HG03575 (cell line): ENCODE data around the gene ANKRD61.
"Not testable (repeated sequence)": the region's sequence is repeated elsewhere in the genome, so short reads cannot be mapped to it uniquely, and the experiment has no call there.

Source experiments
- ATAC-seq: cut with Tn5 transposase; IDR thresholded peaks from one replicate; pipeline ENCODE4 v1.9.1; 2021; ENCODE audit not compliant: unreplicated experiment, insufficient number of reproducible peaks, low FRiP score; ENCODE audit errors: extremely low read depth

ANKRD61 gene

DNA sequence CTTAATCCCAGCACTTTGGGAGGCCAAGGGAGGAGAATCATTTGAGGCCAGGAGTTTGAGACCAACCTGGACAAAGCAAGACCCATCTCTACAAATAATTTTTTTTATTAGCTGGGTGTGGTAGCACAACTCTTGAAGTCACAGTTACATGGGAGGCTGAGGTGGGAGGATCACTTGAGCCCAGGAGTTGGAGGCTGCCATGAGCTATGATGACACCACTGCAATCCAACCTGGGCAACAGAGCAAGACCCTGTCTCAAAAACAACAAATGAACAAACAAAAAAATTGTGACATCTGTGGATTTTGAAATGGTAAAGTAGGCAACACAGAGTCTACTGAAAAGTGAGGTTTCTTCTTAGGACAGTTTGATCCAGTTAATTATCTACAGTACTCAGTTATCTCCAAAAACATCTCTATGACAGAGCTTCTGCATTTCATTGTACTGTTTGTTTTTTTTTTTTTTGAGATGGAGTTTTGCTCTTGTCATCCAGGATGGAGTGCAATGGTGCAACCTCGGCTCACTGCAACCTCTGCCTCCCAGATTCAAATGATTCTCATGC, 3.3 kb upstream of the ANKRD61 start:
- no peak for ATAC-seq

- no peak for ATAC-seq
Observed at GRCh38 chr7:6028563-6028962, 2.6 kb upstream of the ANKRD61 start.

GRCh38 chr7:6031567-6031966, 391 bp downstream of the ANKRD61 start:
- ATAC-seq = no peak

GRCh38 chr7:6032167-6032566, 991 bp downstream of the ANKRD61 start:
- no peak for ATAC-seq

DNA sequence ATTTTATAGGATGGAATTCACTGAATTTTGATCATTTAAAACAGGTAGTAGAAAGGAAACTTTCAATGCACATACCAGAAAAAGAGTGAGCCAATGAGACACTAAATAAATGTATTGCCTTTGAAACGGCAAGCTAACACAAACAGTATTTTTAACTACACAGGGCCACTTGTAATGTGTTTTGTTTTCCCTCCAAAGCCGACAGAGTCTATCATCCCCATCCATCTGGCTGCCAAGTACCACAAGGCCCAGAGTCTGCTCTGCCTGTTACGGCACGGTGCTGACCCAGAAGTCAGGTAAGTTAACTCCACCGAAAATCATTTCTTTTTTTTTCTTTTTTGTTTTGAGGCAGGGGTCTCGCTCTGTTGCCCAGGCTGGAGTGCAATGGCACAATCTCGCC, 1.5 kb downstream of the ANKRD61 start:
- no peak for ATAC-seq

DNA sequence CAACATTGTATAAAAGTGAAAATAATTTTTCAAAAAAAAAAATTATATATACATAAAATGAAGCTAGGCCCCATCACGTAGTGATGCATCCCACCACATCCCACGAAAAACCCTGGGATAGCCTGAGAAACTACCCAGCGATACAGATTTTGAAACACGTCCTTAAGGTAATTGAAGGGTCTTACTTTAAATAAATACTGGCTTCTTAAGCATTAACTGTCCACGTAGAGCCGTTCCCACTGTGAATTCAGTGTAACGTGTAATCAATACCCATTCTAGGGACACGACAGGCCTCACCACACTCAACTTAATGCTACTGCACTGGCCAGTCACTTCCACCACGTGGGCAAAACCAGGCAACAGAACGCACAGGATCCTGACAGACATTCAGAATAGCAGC, 4.0 kb downstream of the ANKRD61 start:
- ATAC-seq = no peak

DNA sequence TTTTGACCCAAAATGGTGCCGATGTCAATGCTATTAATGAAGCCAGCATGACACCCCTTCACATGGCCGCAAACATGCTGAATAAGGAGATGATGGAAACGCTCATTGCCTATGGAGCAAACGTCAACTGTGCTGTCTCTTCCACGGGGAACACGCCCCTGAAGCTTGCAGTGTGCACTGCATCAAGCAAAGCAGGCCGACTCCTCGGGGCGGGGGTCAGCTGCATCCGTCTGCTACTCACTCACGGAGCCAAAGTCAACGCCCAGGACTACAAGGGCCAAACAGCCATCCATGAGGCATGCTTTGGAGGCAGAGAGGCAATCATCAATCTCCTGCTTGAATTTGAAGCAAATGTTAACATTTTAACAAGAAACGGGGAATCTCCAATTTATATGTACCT, 4.5 kb downstream of the ANKRD61 start:
- ATAC-seq = no peak

DNA sequence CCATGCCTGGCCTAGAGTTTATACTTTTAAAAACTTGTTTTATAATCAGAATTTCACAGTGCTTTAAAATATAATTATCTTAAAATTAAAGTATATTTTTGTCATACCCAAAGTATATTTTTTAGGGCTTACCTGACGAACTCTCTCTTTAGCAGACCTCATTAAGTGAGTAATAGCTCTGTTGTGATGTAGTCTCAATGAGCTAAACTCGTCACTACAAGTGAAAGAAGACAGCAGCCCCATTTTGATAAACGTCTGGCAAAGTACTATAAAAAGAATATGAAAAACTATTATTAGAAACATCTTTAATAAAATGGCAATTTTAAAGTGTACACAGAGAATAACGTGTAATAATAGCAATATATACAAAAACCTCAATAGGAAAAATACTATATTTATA, 18.6 kb downstream of the ANKRD61 start:
- no peak for ATAC-seq

DNA sequence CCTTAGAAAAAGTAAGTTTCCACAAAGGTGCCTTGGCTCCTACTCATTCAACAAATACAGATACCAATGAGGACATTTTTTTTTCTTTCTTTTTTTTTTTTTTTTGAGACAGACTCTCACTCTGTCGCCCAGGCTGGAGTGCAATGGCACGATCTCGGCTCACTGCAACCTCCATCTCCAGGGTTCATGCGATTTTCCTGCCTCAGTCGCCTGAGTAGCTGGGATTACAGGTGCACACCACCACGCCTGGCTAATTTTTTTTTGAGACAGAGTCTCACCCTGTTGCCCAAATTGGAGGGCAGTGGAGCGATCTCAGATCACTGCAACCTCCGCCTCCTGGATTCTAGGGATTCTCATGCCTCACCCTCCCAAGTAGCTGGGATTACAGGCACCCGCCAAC, 20.0 kb downstream of the ANKRD61 start:
- ATAC-seq = not testable (repeated sequence)

DNA sequence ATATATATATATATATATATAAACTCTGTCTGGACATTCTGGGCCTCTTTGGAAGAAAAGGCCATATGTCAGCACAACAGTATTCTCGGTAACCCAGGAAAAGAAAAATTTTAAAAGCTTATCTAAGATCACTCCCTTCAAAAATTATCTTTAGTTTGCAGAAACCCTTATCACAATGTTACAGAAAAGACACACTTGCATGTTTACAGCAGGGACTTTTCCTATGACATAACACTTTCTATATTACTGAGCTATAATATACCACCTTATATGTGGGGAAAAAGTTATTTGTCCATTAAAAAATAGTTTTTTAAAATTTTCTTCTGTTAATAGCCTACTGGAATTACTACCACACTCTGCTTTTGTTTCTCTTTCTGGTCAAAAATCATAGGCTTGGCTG, 25.4 kb downstream of the ANKRD61 start:
- ATAC-seq = no peak

- no peak for ATAC-seq
Observed at GRCh38 chr7:6057316-6058129, 26.3 kb downstream of the ANKRD61 start.

DNA sequence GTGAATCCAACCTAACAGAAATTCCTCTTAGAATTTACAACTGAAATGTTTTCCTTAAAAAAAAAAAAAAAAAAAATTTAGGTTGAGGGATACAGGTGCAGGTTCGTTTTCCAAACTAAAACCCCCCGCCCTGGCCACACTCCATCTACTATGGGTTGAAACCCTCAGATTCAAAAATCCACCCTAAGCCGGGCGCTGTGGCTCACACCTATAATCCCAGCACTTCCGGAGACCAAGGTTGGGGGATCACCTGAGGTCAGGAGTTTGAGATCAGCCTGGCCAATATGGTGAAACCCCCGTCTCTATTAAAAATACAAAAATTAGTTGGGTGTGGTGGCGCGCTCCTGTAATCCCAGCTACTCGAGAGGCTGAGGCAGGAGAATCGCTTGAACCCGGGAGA, 28.8 kb downstream of the ANKRD61 start:
- ATAC-seq = not testable (repeated sequence)

GRCh38 chr7:6071406-6071805, 40.2 kb downstream of the ANKRD61 start:
- ATAC-seq = no peak

DNA sequence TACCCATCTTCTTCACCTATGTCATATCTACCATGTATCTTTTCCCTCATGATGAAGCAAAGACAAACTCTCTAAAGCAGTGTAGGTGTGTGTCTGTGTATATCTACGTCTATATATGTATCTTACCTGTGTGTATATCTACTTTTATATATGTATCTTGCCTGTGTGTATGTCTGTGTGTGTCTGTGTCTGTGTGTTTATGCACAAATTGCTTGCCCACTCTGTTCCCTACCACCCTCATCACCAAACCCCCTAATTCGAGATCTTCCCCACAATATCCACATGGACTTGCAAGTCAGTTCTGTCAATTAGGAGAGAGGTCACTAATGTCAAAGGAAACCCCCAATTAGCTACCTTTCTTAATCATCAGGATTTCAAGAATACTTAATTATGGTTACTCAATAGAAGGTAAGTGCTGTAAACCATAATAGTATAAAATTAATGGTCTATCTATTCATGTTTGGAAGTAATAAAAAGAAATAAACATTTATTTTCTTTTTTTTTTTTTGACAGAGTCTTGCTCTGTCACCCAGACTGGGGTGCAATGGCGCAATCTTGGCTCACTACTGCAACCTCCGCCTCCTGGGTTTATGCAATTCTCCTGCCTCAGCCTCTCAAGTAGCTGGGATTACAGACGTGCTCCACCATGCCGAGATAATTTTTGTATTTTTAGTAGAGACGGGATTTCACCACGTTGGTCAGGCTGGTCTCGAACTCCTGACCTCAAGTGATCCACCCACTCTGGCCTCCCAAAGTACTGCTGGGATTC, 43.6 kb downstream of the ANKRD61 start:
- ATAC-seq = no peak

GRCh38 chr7:6078548-6078947, 47.4 kb downstream of the ANKRD61 start:
- ATAC-seq = no peak

GRCh38 chr7:6083047-6083446, 51.9 kb downstream of the ANKRD61 start:
- ATAC-seq = not testable (repeated sequence)
